Spleen (tissue), 7 donors: ENCODE results near the gene EID3.

ENCODE experiments used
- POLR2A ChIP-seq, 3 donors: fragments of 450-650 bp; IDR thresholded peaks; one replicate each; pipeline ENCODE4 v1.5.1; 2017; ENCODE audit warnings: antibody characterized with exemption in 3 of 3, mild to moderate bottlenecking in 1 of 3
- POLR2AphosphoS5 ChIP-seq, 3 donors: sonication (generic); formaldehyde crosslinking; IDR thresholded peaks; one replicate each; pipeline ENCODE4 v1.5.1; 2017; ENCODE audit warnings: antibody characterized with exemption in 3 of 3
- TF ChIP-seq, protein P1 (sequence below), 11 experiments: fragments of 200-600 bp in 7 of 11; fragments of 450-650 bp in 4 of 11; sonication (generic) in 4 of 11; IDR thresholded peaks in 8 of 11; conservative IDR thresholded peaks in 3 of 11; 1 replicate in 7 of 11; 2 replicates in 4 of 11; pipeline versions ENCODE4 v1.4.0 to v1.8.0; 2016 to 2021; ENCODE audit warnings: antibody characterized with exemption in 11 of 11, inconsistent platforms in 4 of 11, mild to moderate bottlenecking in 1 of 11
- donor health status: DM: no; HTN: no; CAD: no; lungs with moderate emphysema.
- donor health status: DM: no; HTN: no; CAD: no.
- donor health status: DM: no; HTN: no; CAD: no.

GRCh38 chr12:104317538-104318210, 14.1 kb downstream of the EID3 start:
- TF ChIP-seq, protein P1, sequence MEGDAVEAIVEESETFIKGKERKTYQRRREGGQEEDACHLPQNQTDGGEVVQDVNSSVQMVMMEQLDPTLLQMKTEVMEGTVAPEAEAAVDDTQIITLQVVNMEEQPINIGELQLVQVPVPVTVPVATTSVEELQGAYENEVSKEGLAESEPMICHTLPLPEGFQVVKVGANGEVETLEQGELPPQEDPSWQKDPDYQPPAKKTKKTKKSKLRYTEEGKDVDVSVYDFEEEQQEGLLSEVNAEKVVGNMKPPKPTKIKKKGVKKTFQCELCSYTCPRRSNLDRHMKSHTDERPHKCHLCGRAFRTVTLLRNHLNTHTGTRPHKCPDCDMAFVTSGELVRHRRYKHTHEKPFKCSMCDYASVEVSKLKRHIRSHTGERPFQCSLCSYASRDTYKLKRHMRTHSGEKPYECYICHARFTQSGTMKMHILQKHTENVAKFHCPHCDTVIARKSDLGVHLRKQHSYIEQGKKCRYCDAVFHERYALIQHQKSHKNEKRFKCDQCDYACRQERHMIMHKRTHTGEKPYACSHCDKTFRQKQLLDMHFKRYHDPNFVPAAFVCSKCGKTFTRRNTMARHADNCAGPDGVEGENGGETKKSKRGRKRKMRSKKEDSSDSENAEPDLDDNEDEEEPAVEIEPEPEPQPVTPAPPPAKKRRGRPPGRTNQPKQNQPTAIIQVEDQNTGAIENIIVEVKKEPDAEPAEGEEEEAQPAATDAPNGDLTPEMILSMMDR (IDR thresholded peaks at IDR 0.05 in 8 of 11, conservative IDR thresholded peaks at IDR 0.05 in 3 of 11): no peak
- TF ChIP-seq POLR2AphosphoS5 (IDR thresholded peaks at IDR 0.05) (no peak), POLR2A (IDR thresholded peaks at IDR 0.05) (no peak)
